Activated gamma-delta T cell treated with Interleukin-2 at 50 U/mL for 16 hours (primary cell): ENCODE data around the gene PRKG1.
"Not testable (repeated sequence)": the region's sequence is repeated elsewhere in the genome, so short reads cannot be mapped to it uniquely, and the experiment has no call there.

Source experiments
- DNase-seq: peaks from one replicate; pipeline ENCODE4 v3.0.0-alpha.2; 2020

PRKG1 gene

GRCh38 chr10:51233337-51234100, 159.2 kb downstream of the PRKG1 start:
- DNase-seq = no peak

DNA sequence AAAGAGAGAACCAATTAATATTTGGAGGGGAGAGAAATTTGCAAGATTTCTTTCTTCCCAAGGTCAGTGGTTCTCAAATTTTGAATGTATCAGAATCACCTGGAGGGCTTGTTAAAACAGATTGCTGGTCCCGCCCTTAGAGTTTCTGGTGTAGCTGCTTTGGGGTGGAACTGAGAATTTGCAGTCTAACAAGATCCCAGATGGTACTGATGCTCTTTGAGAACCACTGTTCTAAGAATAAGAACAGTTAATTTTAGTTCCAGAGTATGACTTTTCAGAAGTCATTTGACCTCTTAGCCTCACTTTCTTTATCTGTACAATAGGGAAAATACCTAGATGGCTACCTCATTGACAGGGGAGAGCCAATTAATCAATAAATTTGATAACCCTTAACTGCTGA, 161.6 kb downstream of the PRKG1 start:
- DNase-seq = no peak

DNA sequence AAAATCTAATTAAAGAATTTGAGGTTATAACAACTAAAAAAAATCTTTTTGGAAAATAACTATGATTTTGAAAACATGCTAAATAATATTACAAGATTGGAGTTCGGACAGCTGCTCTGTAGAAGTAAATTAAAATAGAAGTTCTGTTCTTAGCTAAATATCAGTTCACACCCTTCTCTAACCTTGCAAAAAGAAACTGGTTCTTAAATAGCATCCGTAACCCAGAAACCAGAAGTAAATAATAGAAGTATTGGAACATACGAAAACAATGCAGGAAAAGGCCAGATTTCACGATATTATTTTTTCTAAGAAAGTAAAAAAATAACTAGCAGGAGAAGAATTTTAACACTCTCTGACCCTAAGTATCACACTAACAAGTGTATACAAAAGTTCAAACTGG, 164.7 kb downstream of the PRKG1 start:
- no peak for DNase-seq

DNA sequence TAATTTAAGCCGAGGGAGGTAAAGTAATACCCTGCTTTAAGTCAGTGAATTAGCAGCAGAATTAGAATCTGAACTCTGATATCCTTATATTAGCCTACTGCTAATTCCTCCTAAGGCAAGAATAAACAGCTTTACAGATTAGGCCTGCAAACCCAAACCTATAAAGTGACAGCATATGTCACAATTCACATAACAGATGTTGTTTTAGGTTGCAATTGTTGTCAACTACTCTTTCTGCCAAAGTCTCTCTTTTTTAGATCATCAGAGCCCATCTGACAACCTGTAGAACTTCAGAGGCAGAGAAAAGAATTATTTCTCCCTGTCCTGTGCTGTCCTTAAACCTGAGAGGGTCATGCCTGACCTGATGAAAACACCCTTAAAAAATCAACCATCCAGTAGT, 167.2 kb downstream of the PRKG1 start:
- no peak for DNase-seq

DNA sequence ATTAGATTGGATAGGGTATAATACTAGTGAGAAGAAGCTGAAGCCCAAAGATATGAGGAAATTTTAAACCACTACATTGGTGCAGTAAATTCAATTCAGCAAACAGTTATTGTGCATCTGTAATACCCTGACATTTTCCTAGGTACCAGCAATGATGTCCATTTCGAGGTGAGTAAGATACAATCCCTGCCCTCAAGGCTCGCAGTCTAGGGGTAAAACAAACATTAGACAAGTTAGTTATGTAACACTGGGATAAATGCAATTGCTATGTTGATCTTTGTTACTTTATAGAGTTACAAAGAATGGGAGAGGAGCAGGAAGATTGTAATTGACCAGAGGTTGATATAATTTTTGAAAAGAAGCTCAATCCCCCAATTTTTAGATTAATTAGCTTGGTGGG, 168.1 kb downstream of the PRKG1 start:
- DNase-seq = no peak

GRCh38 chr10:51244309-51244708, 170.0 kb downstream of the PRKG1 start:
- no peak for DNase-seq

- DNase-seq = no peak
These were observed 170.6 kb downstream of the PRKG1 start for GRCh38 chr10:51244748-51245490.

GRCh38 chr10:51246156-51246555, 171.9 kb downstream of the PRKG1 start:
- DNase-seq = no peak

DNA sequence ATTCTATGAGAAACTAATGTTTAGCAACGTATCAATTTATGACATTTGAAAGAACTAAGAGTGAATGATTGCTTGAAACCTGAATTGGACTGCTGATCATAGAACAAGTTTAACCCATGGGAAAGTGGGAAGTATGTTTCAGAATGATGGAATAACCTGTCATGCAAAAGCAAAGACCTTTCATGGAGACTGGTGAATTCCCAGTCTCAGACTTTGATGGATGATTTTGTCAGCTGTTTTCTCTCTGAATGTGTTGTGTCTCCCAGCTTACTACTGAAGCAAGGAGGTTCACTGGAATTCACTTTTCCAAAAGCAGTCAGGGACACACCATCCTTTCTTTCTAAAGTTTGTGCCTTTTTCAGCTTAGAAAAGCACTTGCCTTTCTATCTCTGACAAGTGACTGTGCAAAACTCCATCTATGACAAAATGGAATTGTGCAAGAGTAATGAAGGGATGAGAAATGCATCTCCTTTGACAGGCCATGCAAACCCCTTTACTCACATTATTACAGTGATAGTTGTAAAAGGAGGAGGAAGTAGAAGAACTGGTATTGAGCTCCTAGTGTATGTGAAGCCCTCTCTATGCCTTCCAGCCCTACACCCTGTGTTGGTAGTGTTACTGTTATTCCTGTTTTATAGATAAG, 176.1 kb downstream of the PRKG1 start:
- DNase-seq = no peak

DNA sequence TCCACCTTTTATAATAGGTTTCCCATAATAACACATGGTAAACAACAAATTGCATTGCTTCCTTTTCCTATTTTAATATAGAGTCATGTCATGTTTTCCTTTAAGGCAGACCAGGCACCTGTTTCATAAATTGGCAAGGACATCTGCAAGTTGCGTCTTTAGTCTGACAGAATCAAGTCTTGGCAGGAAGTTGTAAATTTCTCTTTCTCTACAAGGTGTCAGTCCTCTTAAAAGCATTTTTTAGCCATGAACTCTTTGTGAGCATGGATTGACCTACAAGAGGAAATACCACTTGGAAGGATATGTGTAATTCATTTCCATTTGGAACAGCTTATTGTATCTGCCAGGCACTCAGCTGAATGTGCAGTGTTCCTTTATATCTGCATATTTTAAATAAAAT, 176.8 kb downstream of the PRKG1 start:
- DNase-seq = no peak

DNA sequence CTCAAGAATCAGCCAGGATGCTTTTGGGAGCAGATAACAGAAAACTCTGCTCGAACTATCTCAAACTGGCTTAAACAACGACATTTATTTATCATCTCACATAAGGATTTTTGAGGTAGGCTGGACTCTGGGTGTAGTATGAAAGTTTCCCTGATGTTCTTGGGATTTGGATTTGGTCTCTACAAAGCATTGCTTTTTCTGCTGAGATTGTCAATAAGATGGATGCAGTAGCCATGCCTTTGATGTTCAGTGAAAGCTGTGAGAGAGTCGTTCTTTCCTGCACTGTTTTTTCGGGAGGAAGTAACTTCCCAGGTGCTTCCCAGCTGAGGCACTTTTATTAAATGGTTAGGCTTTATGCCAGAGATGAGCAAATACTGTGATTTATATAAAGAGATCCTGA, 181.1 kb downstream of the PRKG1 start:
- no peak for DNase-seq

DNA sequence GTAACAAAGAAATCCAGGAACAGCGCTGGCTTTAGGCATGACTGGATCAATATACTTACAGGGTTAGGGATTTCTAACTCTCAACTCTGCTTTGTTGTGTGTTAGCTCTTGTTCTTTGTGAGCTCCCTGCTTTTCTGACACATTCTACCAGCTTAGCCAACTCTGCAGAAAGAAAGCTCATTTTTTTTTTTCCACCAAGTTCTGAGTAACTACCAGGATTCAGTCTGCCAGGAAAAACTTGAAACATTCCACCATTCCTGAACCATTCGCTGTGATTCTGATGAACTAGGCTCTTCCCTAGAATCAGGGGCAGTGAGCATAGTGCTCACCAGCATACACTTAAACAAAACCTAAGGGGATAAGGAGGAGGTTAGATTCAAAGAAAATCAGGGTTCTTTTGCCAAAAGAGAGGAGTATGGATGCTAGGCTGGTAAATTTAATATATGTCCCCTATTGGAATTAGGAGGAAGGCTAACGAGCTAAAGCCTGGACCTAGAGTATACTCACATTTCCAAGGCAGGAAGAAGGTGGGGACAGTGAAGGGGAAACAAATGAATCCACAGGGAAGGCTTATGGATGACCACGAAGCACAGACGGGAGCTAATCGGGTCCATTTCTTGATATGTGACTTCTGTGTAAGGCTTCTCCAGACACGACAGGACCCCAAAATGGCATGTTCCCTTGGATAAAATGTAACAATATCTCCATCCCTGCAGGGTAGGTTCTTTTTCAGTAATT, 183.4 kb downstream of the PRKG1 start:
- no peak for DNase-seq

- DNase-seq = no peak
These were observed 186.1 kb downstream of the PRKG1 start for GRCh38 chr10:51260376-51260775.

- no peak for DNase-seq
These were observed 192.2 kb downstream of the PRKG1 start for GRCh38 chr10:51266496-51266895.

DNA sequence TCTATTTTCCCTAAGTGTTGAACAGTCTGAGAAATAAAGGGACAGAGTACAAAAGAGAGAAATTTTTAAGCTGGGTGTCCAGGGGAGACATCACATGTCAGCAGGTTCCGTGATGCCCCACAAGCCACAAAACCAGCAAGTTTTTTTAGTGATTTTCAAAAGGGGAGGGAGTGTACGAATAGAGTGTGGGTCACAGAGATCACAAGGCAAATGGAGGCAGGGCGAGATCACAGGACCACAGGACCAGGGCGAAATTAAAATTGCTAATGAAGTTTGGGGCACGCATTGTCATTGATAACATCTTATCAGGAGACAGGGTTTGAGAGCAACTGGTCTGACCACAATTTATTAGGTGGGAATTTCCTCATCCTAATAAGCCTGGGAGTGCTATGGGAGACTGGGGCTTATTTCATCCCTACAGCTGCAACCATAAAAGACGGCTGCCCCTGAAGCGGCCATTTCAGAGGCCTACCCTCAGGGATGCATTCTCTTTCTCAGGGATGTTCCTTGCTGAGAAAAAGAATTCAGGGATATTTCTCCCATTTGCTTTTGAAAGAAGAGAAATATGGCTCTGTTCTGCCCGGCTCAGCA, 193.8 kb downstream of the PRKG1 start:
- not testable (repeated sequence) for DNase-seq

- no peak for DNase-seq
These were observed 195.5 kb downstream of the PRKG1 start for GRCh38 chr10:51269821-51270220.

GRCh38 chr10:51270936-51271530, 196.7 kb downstream of the PRKG1 start:
- DNase-seq = no peak

DNA sequence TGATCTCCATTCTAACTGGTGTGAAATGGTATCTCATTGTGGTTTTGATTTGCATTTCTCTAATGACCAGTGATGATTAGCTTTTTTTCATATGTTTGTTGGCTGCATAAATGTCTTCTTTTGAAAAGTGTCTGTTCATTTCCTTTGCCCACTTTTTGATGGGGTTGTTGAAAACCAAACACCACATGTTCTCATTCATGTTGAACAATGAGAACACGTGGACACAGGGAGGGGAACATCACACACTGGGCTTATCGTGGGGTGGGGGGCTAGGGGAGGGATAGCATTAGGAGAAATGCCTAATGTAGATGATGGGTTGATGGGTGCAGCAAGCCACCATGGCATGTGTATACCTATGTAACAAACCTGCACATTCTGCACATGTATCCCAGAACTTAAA, 197.8 kb downstream of the PRKG1 start:
- DNase-seq = not testable (repeated sequence)

DNA sequence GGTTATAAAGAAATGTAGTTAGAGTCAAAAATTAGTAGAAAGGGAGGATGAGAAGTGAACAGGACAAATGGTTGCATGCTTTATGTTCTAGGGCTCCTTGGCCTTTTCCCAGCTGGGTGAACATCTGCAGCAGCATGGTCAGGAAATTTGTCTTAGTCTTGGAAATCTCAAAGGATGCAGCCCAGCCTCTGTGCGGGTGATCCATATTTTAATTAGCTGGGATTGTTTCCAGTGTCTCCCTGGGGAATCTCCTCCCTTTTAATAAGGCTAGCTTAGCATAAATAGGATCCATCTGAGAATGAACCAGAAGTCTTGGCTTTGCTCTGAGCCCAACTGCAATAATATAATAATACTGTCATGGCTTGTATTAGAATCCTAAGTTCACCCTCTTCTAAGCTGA, 198.3 kb downstream of the PRKG1 start:
- DNase-seq = no peak

- DNase-seq = no peak
These were observed 199.3 kb downstream of the PRKG1 start for GRCh38 chr10:51273574-51273973.

GRCh38 chr10:51276097-51276496, 201.8 kb downstream of the PRKG1 start:
- not testable (repeated sequence) for DNase-seq

- not testable (repeated sequence) for DNase-seq
These were observed 207.1 kb downstream of the PRKG1 start for GRCh38 chr10:51281387-51281786.
